Caco-2 (cell line): ENCODE measurements around the gene HEATR5A. TPM values are rescaled to one million over a fixed set of nuclear protein-coding genes. Genes with fewer than 3 reads are reported as not detected.
"Not testable (repeated sequence)": the region's sequence is repeated elsewhere in the genome, so short reads cannot be mapped to it uniquely, and the experiment has no call there.

ENCODE experiments used
- BruUV-seq: library from RNA; stranded (reverse); fragments of 400-500 nt; replicated peaks from 2 replicates; lab custom pipeline; 2021; lab: Mats Ljungman, UMichigan
- CTCF ChIA-PET: fragments of 300-600 bp; sonication (Branson Sonifier 250); formaldehyde crosslinking; loops from one replicate; lab custom pipeline; 2022; ENCODE audit warnings: antibody characterized with exemption; lab: Charles Lee
- POLR2A ChIA-PET: fragments of 300-600 bp; sonication (Branson Sonifier 250); formaldehyde crosslinking; loops from one replicate; lab custom pipeline; 2022; ENCODE audit warnings: antibody characterized with exemption; lab: Charles Lee
- DNase-seq, 2 experiments: peaks; one replicate each; pipeline versions ENCODE4 v3.0.0 to v3.0.0-alpha.2; 2020 to 2022
- H3K27me3 ChIP-seq: replicated peaks from 2 replicates; pipeline ENCODE4 v1.6.0; 2011; ENCODE audit warnings: low read length; ENCODE audit not compliant: control insufficient read depth, insufficient read depth
- H3K36me3 ChIP-seq: 2 replicates; pipeline ENCODE4 v1.5.1; 2011; ENCODE audit warnings: low read length; ENCODE audit not compliant: control insufficient read depth, insufficient read depth
- H3K4me1 ChIP-seq: fragments of 250-450 bp; sonication (Bioruptor Pico); 2 replicates; pipeline ENCODE4 v1.5.1; 2020; ENCODE audit warnings: mild to moderate bottlenecking
- H3K4me3 ChIP-seq: 2 replicates; pipeline ENCODE4 v1.5.1; 2011; ENCODE audit warnings: low read depth, mild to moderate bottlenecking, control low read depth, low read length
- H3K9me3 ChIP-seq: fragments of 250-450 bp; sonication (Bioruptor Pico); 2 replicates; pipeline ENCODE4 v1.5.1; 2020; ENCODE audit warnings: mild to moderate bottlenecking, moderate library complexity
- H3K27ac Mint-ChIP-seq: one replicate; pipeline ENCODE4 v1.8.0; 2022; ENCODE audit warnings: mixed read lengths; ENCODE audit not compliant: unreplicated experiment
- H3K27me3 Mint-ChIP-seq: one replicate; pipeline ENCODE4 v1.8.0; 2022; ENCODE audit warnings: mixed read lengths; ENCODE audit not compliant: insufficient read depth, unreplicated experiment
- H3K36me3 Mint-ChIP-seq: one replicate; pipeline ENCODE4 v1.8.0; 2022; ENCODE audit warnings: mild to moderate bottlenecking, mixed read lengths; ENCODE audit not compliant: insufficient read depth, unreplicated experiment
- H3K4me1 Mint-ChIP-seq: one replicate; pipeline ENCODE4 v1.8.0; 2022; ENCODE audit warnings: low read depth, mixed read lengths; ENCODE audit not compliant: unreplicated experiment
- H3K4me3 Mint-ChIP-seq: one replicate; pipeline ENCODE4 v1.8.0; 2022; ENCODE audit warnings: mild to moderate bottlenecking, moderate library complexity, mixed read lengths; ENCODE audit not compliant: unreplicated experiment
- H3K9me3 Mint-ChIP-seq: one replicate; pipeline ENCODE4 v1.8.0; 2022; ENCODE audit warnings: mixed read lengths; ENCODE audit not compliant: unreplicated experiment
- intact Hi-C: fragments of 100-400 bp; cut with micrococcal nuclease; formaldehyde crosslinking; loops from one replicate; pipeline ENCODE4 v1.10.0; 2022; ENCODE audit not compliant: unreplicated experiment
- total RNA-seq: library from RNA; stranded (reverse); gene quantifications from 2 replicates; pipeline ENCODE4 v1.2.3, GENCODE V29; 2022
- TF ChIP-seq, protein P1 (sequence below), 2 experiments: fragments of 200-600 bp in 1 of 2; IDR thresholded peaks; 1 replicate in 1 of 2; 2 replicates in 1 of 2; pipeline versions ENCODE4 v1.5.1 to v1.8.0; 2011 to 2022; ENCODE audit warnings: antibody characterized with exemption in 1 of 2, control low read depth in 1 of 2, inconsistent platforms in 1 of 2, low read depth in 1 of 2, low read length in 1 of 2, mild to moderate bottlenecking in 1 of 2, moderate library complexity in 1 of 2; ENCODE audit not compliant: insufficient read depth in 1 of 2, severe bottlenecking in 1 of 2, unreplicated experiment in 1 of 2

The HEATR5A gene
- total RNA-seq, 1 experiment from 2014 or later, result 55.6 TPM

DNA sequence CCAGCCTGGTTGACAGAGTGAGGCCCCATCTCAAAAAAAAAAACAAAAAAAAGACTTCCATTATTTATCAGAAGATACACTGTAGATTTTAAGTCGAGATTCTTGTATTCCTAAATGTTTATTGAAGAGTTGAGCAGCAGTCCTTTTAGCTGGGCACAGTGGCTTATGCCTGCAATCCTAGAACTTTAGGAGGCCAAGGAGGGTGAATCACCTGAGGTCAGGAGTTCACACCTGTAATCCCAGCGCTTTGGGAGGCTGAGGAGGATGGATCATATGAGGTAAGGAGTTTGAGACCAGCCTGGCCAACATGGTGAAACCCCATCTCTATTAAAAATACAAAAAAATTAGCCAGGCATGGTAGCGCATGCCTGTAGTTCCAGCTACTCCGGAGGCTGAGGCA, 57.6 kb downstream of the HEATR5A start:
- no peak overlapping the region for H3K4me3 ChIP-seq
- peaks cover 21% of the 10 kb centered on the region for H3K36me3 Mint-ChIP-seq
- H3K9me3 Mint-ChIP-seq, result no peaks in the 10 kb centered on the region
- POLR2A ChIA-PET, result interaction anchor here (0.6 kb wide), 1 partner anchor 154 kb away, joined by 4 read pairs; no protein-coding TSS in a partner anchor
- H3K4me3 Mint-ChIP-seq, result no peak overlapping the region
- no peak overlapping the region for H3K27ac Mint-ChIP-seq
- DNase-seq, result no peak
- no peaks in the 10 kb centered on the region for H3K27me3 Mint-ChIP-seq
- intact Hi-C loops, result no loop called here
- H3K27me3 ChIP-seq, result no peaks in the 10 kb centered on the region
- H3K4me1 Mint-ChIP-seq, result no peaks in the 10 kb centered on the region
- no peaks in the 10 kb centered on the region for H3K9me3 ChIP-seq
- H3K4me1 ChIP-seq, result no peaks in the 10 kb centered on the region
- BruUV-seq, result no TSS peak
- CTCF ChIA-PET, result no interaction called here
- TF ChIP-seq, protein P1, sequence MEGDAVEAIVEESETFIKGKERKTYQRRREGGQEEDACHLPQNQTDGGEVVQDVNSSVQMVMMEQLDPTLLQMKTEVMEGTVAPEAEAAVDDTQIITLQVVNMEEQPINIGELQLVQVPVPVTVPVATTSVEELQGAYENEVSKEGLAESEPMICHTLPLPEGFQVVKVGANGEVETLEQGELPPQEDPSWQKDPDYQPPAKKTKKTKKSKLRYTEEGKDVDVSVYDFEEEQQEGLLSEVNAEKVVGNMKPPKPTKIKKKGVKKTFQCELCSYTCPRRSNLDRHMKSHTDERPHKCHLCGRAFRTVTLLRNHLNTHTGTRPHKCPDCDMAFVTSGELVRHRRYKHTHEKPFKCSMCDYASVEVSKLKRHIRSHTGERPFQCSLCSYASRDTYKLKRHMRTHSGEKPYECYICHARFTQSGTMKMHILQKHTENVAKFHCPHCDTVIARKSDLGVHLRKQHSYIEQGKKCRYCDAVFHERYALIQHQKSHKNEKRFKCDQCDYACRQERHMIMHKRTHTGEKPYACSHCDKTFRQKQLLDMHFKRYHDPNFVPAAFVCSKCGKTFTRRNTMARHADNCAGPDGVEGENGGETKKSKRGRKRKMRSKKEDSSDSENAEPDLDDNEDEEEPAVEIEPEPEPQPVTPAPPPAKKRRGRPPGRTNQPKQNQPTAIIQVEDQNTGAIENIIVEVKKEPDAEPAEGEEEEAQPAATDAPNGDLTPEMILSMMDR (IDR thresholded peaks at IDR 0.05; ENCODE audit: insufficient read depth in 1 of 2, low read depth in 1 of 2, low read length in 1 of 2, severe bottlenecking in 1 of 2, unreplicated experiment in 1 of 2), result no peak
- H3K36me3 ChIP-seq, result no peaks in the 10 kb centered on the region

DNA sequence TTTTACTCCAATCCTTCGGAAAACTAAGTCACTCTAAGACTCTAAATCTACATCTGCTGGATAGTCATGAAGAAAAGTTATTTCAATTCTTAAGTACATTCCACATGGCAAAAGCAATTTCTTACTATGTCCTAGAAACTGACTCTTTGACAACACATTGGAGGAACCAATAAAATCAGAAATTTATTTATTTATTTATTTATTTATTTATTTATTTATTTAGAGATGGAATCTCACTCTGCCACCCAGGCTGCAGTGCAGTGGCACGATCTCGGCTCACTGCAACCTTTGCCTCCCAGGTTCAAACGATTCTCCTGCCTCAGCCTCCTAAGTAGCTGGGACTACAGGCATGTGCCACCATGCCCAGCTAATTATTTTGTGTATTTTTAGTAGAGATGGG, 58.6 kb downstream of the HEATR5A start:
- H3K36me3 Mint-ChIP-seq, result peaks cover 19% of the 10 kb centered on the region
- H3K4me3 Mint-ChIP-seq, H3K4me3 ChIP-seq, H3K9me3 ChIP-seq, BruUV-seq, H3K9me3 Mint-ChIP-seq, H3K27ac Mint-ChIP-seq, intact Hi-C loops, H3K36me3 ChIP-seq, H3K27me3 Mint-ChIP-seq, H3K4me1 ChIP-seq, DNase-seq, POLR2A ChIA-PET, CTCF ChIA-PET, H3K27me3 ChIP-seq, H3K4me1 Mint-ChIP-seq: not testable (repeated sequence)

DNA sequence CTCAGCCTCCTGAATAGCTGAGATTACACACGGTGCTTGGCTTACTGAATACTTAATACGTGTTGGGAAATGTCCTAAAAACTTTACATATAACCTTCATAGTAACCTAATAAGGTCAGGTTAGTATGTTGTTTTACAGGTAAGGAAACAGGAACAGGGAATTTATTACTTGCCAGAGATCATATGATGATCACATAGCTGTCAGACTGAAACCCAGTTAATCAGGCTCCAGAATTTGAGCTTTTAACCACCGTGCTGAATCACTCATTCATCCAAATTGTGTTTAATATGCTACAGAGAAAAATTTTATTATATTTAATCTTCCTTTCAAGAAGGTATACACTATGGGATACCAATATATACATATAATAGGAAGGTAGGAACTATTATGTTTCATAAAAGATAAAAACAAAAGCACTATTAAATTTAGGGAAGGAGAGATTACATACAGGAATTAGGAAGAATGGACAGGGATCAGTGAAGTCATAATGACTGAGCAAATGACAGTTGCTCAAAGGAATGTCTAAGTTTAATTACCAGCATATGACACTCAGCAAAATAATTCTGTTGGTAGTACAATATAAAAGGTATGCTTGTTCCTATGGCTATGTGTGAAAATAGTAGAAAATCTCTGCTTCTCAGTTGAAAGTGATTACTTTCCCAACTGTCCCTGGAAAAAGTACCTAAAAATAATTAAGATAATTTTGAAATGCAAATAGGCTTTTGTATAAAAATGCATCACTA, 59.3 kb downstream of the HEATR5A start:
- Histone ChIP-seq H3K4me3 (no peak overlapping the region), H3K36me3 (no peaks in the 10 kb centered on the region), H3K27me3 (no peaks in the 10 kb centered on the region), H3K4me1 (no peaks in the 10 kb centered on the region), H3K9me3 (no peaks in the 10 kb centered on the region)
- H3K27me3 Mint-ChIP-seq, result no peaks in the 10 kb centered on the region
- H3K27ac Mint-ChIP-seq, result no peak overlapping the region
- CTCF ChIA-PET, result interaction anchor here (0.7 kb wide), 1 partner anchor 8 kb away, joined by 3 read pairs; no protein-coding TSS in a partner anchor
- H3K36me3 Mint-ChIP-seq, result peaks cover 19% of the 10 kb centered on the region
- H3K4me3 Mint-ChIP-seq, result no peak overlapping the region
- intact Hi-C loops, result no loop called here
- TF ChIP-seq, protein P1 (IDR thresholded peaks at IDR 0.05; ENCODE audit: insufficient read depth in 1 of 2, low read depth in 1 of 2, low read length in 1 of 2, severe bottlenecking in 1 of 2, unreplicated experiment in 1 of 2), result no peak
- POLR2A ChIA-PET, result no interaction called here
- H3K4me1 Mint-ChIP-seq, result no peaks in the 10 kb centered on the region
- H3K9me3 Mint-ChIP-seq, result no peaks in the 10 kb centered on the region
- DNase-seq, result no peak
- no TSS peak for BruUV-seq
